ENCODE measurements around the gene PPP1R10. TPM values are rescaled to one million over a fixed set of nuclear protein-coding genes. Genes with fewer than 3 reads are reported as not detected.
"Not testable (repeated sequence)": the region's sequence is repeated elsewhere in the genome, so short reads cannot be mapped to it uniquely, and the experiment has no call there.

The PPP1R10 gene
- total and polyA plus RNA-seq, 4 donors = 21.5 to 73.4 (median 29.5) TPM

DNA sequence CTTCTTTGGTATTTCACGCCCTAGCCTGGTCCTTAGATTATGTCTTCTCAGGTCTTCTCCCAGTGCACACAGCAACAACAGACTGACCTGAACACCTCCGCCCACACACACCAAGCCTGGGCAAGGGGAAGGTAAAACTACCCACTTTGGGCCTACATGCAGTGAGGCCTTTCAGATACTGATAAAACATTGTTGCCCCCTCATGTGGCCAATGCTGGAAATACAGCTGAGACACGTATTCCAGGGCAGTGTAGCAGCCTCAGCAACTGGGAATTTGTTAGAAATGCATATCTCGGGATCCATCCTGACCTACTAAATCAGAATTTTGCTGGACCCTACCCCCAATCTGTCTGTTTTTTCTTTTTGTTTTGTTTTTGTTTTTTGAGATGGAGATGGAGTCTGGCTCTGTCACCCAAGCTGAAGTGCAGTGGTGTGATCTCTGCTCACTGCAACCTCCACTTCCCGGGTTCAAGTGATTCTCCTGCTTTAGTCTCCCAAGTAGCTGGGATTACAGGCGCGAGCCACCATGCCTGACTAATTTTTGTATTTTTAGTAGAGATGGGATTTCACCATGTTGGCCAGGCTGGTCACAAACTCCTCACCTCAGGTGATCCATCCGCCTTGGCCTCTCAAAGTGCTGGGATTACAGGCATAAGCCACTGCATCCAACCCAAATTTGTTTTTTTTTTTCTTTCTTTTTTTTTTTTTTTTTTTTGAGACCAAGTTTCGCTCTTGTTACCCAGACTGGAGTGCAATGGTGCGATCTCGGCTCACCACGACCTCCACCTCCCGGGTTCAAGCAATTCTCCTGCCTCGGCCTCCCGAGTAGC is 19.5 kb downstream of the PPP1R10 start:
- H3K27me3 ChIP-seq (ENCODE audit: control insufficient read depth in 3 of 3, insufficient read depth in 3 of 3, low read length in 2 of 3); H3K4me3 ChIP-seq; H3K27ac ChIP-seq (ENCODE audit: low read depth in 1 of 2, low read length in 1 of 2); H3K4me1 ChIP-seq (ENCODE audit: control insufficient read depth in 5 of 5, insufficient read depth in 5 of 5, low read length in 5 of 5); H3K9ac ChIP-seq (ENCODE audit: insufficient read depth in 1 of 2, low read length in 2 of 2); H3K9me3 ChIP-seq (ENCODE audit: control insufficient read depth in 4 of 4, insufficient read depth in 3 of 4, low read length in 3 of 4): not testable (repeated sequence)
- peaks cover 6 to 31% (median 16%) of the 10 kb centered on the region in 4 donors for H3K36me3 ChIP-seq (ENCODE audit: control insufficient read depth in 4 of 4, insufficient read depth in 4 of 4, low read length in 4 of 4)
- TF ChIP-seq, protein P1, sequence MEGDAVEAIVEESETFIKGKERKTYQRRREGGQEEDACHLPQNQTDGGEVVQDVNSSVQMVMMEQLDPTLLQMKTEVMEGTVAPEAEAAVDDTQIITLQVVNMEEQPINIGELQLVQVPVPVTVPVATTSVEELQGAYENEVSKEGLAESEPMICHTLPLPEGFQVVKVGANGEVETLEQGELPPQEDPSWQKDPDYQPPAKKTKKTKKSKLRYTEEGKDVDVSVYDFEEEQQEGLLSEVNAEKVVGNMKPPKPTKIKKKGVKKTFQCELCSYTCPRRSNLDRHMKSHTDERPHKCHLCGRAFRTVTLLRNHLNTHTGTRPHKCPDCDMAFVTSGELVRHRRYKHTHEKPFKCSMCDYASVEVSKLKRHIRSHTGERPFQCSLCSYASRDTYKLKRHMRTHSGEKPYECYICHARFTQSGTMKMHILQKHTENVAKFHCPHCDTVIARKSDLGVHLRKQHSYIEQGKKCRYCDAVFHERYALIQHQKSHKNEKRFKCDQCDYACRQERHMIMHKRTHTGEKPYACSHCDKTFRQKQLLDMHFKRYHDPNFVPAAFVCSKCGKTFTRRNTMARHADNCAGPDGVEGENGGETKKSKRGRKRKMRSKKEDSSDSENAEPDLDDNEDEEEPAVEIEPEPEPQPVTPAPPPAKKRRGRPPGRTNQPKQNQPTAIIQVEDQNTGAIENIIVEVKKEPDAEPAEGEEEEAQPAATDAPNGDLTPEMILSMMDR (IDR thresholded peaks at IDR 0.05; ENCODE audit: control extremely low read depth, extremely low read depth) = peak; percentile 84
- whole genome bisulfite sequencing, 2 donors = 75 to 79% methylated on average over 15 of the region's 15 CpGs
- DNase-seq (peak; percentile 76 to 80 (median 77)), ATAC-seq (ENCODE audit: insufficient read depth, low FRiP score) (peak; percentile 82)

GRCh38 chr6:30592287-30592686 is 24.8 kb downstream of the PPP1R10 start:
- Histone ChIP-seq H3K27ac (ENCODE audit: low read depth in 1 of 2, low read length in 1 of 2) (peak overlapping the region in 1 of 2 donors; percentile 10), H3K9ac (ENCODE audit: insufficient read depth in 1 of 2, low read length in 2 of 2) (no peak overlapping the region), H3K4me3 (no peak overlapping the region), H3K4me1 (ENCODE audit: control insufficient read depth in 5 of 5, insufficient read depth in 5 of 5, low read length in 5 of 5) (peaks cover 0 to 8% (median 3%) of the 10 kb centered on the region in 5 donors), H3K9me3 (ENCODE audit: control insufficient read depth in 4 of 4, insufficient read depth in 3 of 4, low read length in 3 of 4) (no peaks in the 10 kb centered on the region), H3K27me3 (ENCODE audit: control insufficient read depth in 3 of 3, insufficient read depth in 3 of 3, low read length in 2 of 3) (no peaks in the 10 kb centered on the region), H3K36me3 (ENCODE audit: control insufficient read depth in 4 of 4, insufficient read depth in 4 of 4, low read length in 4 of 4) (peaks cover 17 to 46% (median 23%) of the 10 kb centered on the region in 4 donors)
- 96 to 97% methylated on average over 1 of the region's 1 CpG for WGBS, 2 donors
- ATAC-seq (ENCODE audit: insufficient read depth, low FRiP score) (no peak), DNase-seq (no peak)
- TF ChIP-seq, protein P1 (IDR thresholded peaks at IDR 0.05; ENCODE audit: control extremely low read depth, extremely low read depth) = no peak

DNA sequence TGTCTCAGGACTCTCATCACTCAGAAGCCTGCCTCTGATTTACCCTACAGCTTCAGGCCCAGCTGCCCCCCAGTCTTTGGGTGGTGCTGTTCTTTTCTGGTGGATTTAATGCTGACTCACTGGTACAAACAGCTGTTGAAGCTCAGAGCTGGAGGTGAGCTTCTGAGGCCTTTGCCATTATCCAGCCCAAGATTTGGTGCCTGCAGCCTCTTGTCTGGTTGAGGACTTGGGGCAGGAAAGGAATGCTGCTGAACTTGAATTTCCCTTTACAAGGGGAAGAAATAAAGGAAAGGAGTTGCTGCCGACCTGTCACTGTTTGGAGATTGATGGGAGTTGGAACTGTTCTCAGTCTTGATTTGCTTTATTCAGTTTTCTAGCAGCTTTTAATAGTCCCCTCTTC is 26.0 kb downstream of the PPP1R10 start:
- TF ChIP-seq, protein P1 (IDR thresholded peaks at IDR 0.05; ENCODE audit: control extremely low read depth, extremely low read depth) = no peak
- Histone ChIP-seq H3K9me3 (ENCODE audit: control insufficient read depth in 4 of 4, insufficient read depth in 3 of 4, low read length in 3 of 4) (no peaks in the 10 kb centered on the region), H3K4me1 (ENCODE audit: control insufficient read depth in 5 of 5, insufficient read depth in 5 of 5, low read length in 5 of 5) (peaks cover 0 to 8% (median 3%) of the 10 kb centered on the region in 5 donors), H3K4me3 (no peak overlapping the region), H3K27ac (ENCODE audit: low read depth in 1 of 2, low read length in 1 of 2) (peak overlapping the region in 1 of 2 donors; percentile 14), H3K27me3 (ENCODE audit: control insufficient read depth in 3 of 3, insufficient read depth in 3 of 3, low read length in 2 of 3) (no peaks in the 10 kb centered on the region), H3K9ac (ENCODE audit: insufficient read depth in 1 of 2, low read length in 2 of 2) (no peak overlapping the region), H3K36me3 (ENCODE audit: control insufficient read depth in 4 of 4, insufficient read depth in 4 of 4, low read length in 4 of 4) (peaks cover 22 to 55% (median 31%) of the 10 kb centered on the region in 4 donors)
- ATAC-seq (ENCODE audit: insufficient read depth, low FRiP score) (peak; percentile 55), DNase-seq (peak; percentile 45 to 84 (median 67))
- WGBS, 2 donors = 34 to 54% methylated on average over 1 of the region's 1 CpG

Measured in lung (tissue), 12 donors.